Measurements from ENCODE around the gene PLCD3. TPM values are rescaled to one million over a fixed set of nuclear protein-coding genes. Genes with fewer than 3 reads are reported as not detected.

The PLCD3 gene
- total and polyA plus RNA-seq, 8 donors = 12.5 to 49.1 (median 16.9) TPM

GRCh38 chr17:45104029-45104428 is 28.3 kb downstream of the PLCD3 start:
- DNase-seq = no peak
- no peaks in the 10 kb centered on the region for H3K27me3 ChIP-seq
- no peak for TF ChIP-seq CTCF (IDR thresholded peaks at IDR 0.05)
- no peak overlapping the region for H3K27ac ChIP-seq
- peaks cover 5 to 99% of the 10 kb centered on the region in 2 donors for H3K36me3 ChIP-seq
- no peak overlapping the region for H3K4me3 ChIP-seq
- H3K9me3 ChIP-seq = no peaks in the 10 kb centered on the region
- intact Hi-C loops (cut with DNase I) = no loop called here
- ATAC-seq = no peak
- H3K4me1 ChIP-seq = peaks cover 1 to 2% of the 10 kb centered on the region in 2 donors

GRCh38 chr17:45103269-45103795 is 29.0 kb downstream of the PLCD3 start:
- no peak for TF ChIP-seq CTCF (IDR thresholded peaks at IDR 0.05)
- ATAC-seq (no peak), DNase-seq (no peak)
- Histone ChIP-seq H3K9me3 (no peaks in the 10 kb centered on the region), H3K27ac (no peak overlapping the region), H3K36me3 (peaks cover 5 to 99% of the 10 kb centered on the region in 2 donors), H3K27me3 (no peaks in the 10 kb centered on the region), H3K4me1 (peaks cover 3 to 8% of the 10 kb centered on the region in 2 donors), H3K4me3 (no peak overlapping the region)
- intact Hi-C loops (cut with DNase I) = no loop called here

- intact Hi-C loops (cut with DNase I) = no loop called here
Measured at GRCh38 chr17:45102856-45103255, 29.5 kb downstream of the PLCD3 start.

GRCh38 chr17:45101883-45102811 is 30.2 kb downstream of the PLCD3 start:
- DNase-seq (peak in 1 of 4 donors; percentile 24), ATAC-seq (no peak)
- Histone ChIP-seq H3K4me1 (peaks cover 3 to 8% of the 10 kb centered on the region in 2 donors), H3K27ac (no peak overlapping the region), H3K27me3 (no peaks in the 10 kb centered on the region), H3K36me3 (peaks cover 8 to 99% of the 10 kb centered on the region in 2 donors), H3K9me3 (no peaks in the 10 kb centered on the region), H3K4me3 (no peak overlapping the region)
- intact Hi-C loops (cut with DNase I) = no loop called here
- TF ChIP-seq CTCF (IDR thresholded peaks at IDR 0.05) = no peak

More at GRCh38 chr17:45102856-45103255, 29.5 kb downstream of the PLCD3 start:
- ATAC-seq (no peak), DNase-seq (no peak)
- TF ChIP-seq CTCF (IDR thresholded peaks at IDR 0.05) = no peak
- Histone ChIP-seq H3K4me1 (peaks cover 3 to 8% of the 10 kb centered on the region in 2 donors), H3K27me3 (no peaks in the 10 kb centered on the region), H3K27ac (no peak overlapping the region), H3K36me3 (peaks cover 7 to 99% of the 10 kb centered on the region in 2 donors), H3K4me3 (no peak overlapping the region), H3K9me3 (no peaks in the 10 kb centered on the region)

GRCh38 chr17:45101546-45101882 is 30.8 kb downstream of the PLCD3 start:
- Histone ChIP-seq H3K27me3 (no peaks in the 10 kb centered on the region), H3K9me3 (no peaks in the 10 kb centered on the region), H3K4me3 (no peak overlapping the region), H3K27ac (no peak overlapping the region), H3K36me3 (peaks cover 8 to 99% of the 10 kb centered on the region in 2 donors), H3K4me1 (peaks cover 3 to 8% of the 10 kb centered on the region in 2 donors)
- ATAC-seq = no peak
- DNase-seq = peak in 1 of 4 donors; percentile 4
- TF ChIP-seq CTCF (IDR thresholded peaks at IDR 0.05) = no peak
- intact Hi-C loops (cut with DNase I) = no loop called here
